Measurements from ENCODE around the gene ZBTB21. TPM values are rescaled to one million over a fixed set of nuclear protein-coding genes. Genes with fewer than 3 reads are reported as not detected.

Gene ZBTB21
- total and polyA plus RNA-seq, 9 of the 15 experiments (the other 6 are each of a cell fraction or from before 2014, with no cell fraction given): 2.2 to 15.2 (median 8.7) TPM

DNA sequence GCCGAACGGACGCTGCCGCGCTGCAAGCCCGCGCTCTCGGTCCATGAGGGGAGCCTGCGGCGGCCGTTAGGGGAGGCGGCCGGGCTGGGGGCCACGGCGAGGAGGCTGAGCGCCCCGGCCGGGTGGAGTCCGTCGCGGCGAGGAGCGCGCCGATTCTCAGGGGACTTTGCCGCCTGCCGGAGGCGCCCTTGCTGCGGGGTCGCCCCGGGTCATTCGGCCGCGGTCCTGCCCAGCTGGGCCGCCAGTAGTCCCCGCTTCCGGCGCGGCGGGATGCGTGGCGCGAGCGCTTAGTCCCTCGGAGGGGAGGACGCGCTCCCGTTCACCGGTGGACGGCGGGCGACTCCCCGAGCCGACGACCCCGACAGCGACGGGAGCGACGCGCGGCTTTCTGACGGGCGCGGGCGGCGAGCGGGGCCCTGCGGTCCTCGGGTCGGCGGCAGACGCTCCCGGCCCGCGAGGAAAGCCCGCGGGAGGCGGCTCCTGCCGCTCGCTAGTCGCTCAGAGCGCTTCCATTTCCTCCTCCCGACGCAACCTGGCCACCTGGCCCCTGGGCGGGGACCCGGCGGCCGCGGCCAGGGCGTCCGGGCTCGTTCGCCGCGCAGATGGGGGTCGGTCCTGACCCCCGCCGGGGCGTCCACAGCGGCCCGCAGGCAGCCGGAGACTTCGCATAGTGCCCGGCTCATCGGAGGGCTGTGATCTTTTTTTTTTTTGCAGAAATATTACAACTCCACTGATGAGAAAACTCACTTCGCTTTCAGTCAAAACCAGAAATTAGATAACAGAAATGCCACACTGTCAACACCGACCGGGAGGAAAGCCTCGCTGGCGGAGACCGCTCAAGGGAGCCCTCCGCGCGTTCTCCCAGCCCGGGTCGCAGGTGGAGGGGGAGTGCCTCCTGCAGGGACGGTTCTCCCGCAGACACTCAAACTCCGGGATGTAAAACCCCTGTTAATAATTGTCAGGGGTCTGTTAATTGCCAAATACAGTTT is 641 bp upstream of the ZBTB21 start (continued):
- TF ChIP-seq, protein P1, sequence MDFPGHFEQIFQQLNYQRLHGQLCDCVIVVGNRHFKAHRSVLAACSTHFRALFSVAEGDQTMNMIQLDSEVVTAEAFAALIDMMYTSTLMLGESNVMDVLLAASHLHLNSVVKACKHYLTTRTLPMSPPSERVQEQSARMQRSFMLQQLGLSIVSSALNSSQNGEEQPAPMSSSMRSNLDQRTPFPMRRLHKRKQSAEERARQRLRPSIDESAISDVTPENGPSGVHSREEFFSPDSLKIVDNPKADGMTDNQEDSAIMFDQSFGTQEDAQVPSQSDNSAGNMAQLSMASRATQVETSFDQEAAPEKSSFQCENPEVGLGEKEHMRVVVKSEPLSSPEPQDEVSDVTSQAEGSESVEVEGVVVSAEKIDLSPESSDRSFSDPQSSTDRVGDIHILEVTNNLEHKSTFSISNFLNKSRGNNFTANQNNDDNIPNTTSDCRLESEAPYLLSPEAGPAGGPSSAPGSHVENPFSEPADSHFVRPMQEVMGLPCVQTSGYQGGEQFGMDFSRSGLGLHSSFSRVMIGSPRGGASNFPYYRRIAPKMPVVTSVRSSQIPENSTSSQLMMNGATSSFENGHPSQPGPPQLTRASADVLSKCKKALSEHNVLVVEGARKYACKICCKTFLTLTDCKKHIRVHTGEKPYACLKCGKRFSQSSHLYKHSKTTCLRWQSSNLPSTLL (IDR thresholded peaks at IDR 0.05): no peak
- no peak for TF ChIP-seq RBM15 (IDR thresholded peaks at IDR 0.05; ENCODE audit: insufficient read depth, low read length)
- TF ChIP-seq, protein P2, sequence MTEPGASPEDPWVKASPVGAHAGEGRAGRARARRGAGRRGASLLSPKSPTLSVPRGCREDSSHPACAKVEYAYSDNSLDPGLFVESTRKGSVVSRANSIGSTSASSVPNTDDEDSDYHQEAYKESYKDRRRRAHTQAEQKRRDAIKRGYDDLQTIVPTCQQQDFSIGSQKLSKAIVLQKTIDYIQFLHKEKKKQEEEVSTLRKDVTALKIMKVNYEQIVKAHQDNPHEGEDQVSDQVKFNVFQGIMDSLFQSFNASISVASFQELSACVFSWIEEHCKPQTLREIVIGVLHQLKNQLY (CRISPR knock-in tag; conservative IDR thresholded peaks at IDR 0.05): no peak
- TF ChIP-seq SMAD4 (CRISPR knock-in tag; conservative IDR thresholded peaks at IDR 0.05): peak; percentile 56; the same call in 1 of the 2 replicates
- no peak for TF ChIP-seq NR4A1 (CRISPR knock-in tag; IDR thresholded peaks at IDR 0.05)
- TF ChIP-seq NR4A1 (tag; IDR thresholded peaks at IDR 0.05): no peak
- no peak for TF ChIP-seq ZBED1 (IDR thresholded peaks at IDR 0.05)
- TF ChIP-seq ZKSCAN1 (IDR thresholded peaks at IDR 0.05; ENCODE audit: low read depth, low read length): no peak
- TF ChIP-seq, protein P3, sequence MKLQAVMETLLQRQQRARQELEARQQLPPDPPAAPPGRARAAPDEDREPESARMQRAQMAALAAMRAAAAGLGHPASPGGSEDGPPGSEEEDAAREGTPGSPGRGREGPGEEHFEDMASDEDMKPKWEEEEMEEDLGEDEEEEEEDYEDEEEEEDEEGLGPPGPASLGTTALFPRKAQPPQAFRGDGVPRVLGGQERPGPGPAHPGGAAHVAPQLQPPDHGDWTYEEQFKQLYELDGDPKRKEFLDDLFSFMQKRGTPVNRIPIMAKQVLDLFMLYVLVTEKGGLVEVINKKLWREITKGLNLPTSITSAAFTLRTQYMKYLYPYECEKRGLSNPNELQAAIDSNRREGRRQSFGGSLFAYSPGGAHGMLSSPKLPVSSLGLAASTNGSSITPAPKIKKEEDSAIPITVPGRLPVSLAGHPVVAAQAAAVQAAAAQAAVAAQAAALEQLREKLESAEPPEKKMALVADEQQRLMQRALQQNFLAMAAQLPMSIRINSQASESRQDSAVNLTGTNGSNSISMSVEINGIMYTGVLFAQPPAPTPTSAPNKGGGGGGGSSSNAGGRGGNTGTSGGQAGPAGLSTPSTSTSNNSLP (IDR thresholded peaks at IDR 0.05; ENCODE audit: borderline replicate concordance, low read depth, low read length): no peak
- no peak for TF ChIP-seq POU5F1 (IDR thresholded peaks at IDR 0.05; ENCODE audit: borderline replicate concordance, low read depth, low read length, partially characterized antibody)
- TF ChIP-seq, protein P4, sequence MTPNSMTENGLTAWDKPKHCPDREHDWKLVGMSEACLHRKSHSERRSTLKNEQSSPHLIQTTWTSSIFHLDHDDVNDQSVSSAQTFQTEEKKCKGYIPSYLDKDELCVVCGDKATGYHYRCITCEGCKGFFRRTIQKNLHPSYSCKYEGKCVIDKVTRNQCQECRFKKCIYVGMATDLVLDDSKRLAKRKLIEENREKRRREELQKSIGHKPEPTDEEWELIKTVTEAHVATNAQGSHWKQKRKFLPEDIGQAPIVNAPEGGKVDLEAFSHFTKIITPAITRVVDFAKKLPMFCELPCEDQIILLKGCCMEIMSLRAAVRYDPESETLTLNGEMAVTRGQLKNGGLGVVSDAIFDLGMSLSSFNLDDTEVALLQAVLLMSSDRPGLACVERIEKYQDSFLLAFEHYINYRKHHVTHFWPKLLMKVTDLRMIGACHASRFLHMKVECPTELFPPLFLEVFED (CRISPR knock-in tag; conservative IDR thresholded peaks at IDR 0.05): no peak
- TF ChIP-seq RBM14 (IDR thresholded peaks at IDR 0.05; ENCODE audit: borderline replicate concordance, insufficient read depth, low read depth, low read length): no peak
- no peak for TF ChIP-seq PHTF2 (CRISPR knock-in tag; IDR thresholded peaks at IDR 0.05)
- TF ChIP-seq RBBP5 (IDR thresholded peaks at IDR 0.05; ENCODE audit: borderline replicate concordance, insufficient read depth, low read length, poor library complexity, severe bottlenecking): peak; percentile 90
- TF ChIP-seq, protein P5, sequence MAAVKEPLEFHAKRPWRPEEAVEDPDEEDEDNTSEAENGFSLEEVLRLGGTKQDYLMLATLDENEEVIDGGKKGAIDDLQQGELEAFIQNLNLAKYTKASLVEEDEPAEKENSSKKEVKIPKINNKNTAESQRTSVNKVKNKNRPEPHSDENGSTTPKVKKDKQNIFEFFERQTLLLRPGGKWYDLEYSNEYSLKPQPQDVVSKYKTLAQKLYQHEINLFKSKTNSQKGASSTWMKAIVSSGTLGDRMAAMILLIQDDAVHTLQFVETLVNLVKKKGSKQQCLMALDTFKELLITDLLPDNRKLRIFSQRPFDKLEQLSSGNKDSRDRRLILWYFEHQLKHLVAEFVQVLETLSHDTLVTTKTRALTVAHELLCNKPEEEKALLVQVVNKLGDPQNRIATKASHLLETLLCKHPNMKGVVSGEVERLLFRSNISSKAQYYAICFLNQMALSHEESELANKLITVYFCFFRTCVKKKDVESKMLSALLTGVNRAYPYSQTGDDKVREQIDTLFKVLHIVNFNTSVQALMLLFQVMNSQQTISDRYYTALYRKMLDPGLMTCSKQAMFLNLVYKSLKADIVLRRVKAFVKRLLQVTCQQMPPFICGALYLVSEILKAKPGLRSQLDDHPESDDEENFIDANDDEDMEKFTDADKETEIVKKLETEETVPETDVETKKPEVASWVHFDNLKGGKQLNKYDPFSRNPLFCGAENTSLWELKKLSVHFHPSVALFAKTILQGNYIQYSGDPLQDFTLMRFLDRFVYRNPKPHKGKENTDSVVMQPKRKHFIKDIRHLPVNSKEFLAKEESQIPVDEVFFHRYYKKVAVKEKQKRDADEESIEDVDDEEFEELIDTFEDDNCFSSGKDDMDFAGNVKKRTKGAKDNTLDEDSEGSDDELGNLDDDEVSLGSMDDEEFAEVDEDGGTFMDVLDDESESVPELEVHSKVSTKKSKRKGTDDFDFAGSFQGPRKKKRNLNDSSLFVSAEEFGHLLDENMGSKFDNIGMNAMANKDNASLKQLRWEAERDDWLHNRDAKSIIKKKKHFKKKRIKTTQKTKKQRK (IDR thresholded peaks at IDR 0.05; ENCODE audit: borderline replicate concordance, low read depth, low read length): 0 out of 2 replicates have a peak, but pooled peaks have one; percentile 4
- peak; percentile 86 for TF ChIP-seq POLR2G (IDR thresholded peaks at IDR 0.05; ENCODE audit: low read depth, low read length)

Data from K562 (cell line).